Astrocyte of the spinal cord (primary cell): Measurements from ENCODE around the gene VCAN.

Experiments used
- DNase-seq: peaks from one replicate; pipeline ENCODE4 v3.0.0; 2011; ENCODE audit warnings: low read depth, low spot score
- H3K4me3 ChIP-seq: 2 replicates; pipeline ENCODE4 v1.5.1; 2011; ENCODE audit warnings: low read depth, mild to moderate bottlenecking, low read length, moderate library complexity
- in situ Hi-C: cut with HindIII; loops from 2 replicates; pipeline ENCODE4 v1.10.0; 2017; ENCODE audit warnings: low sequenced_read_pairs
- TF ChIP-seq, protein P1 (sequence below): IDR thresholded peaks from 2 replicates; pipeline ENCODE4 v1.5.1; 2012; ENCODE audit warnings: low read depth, mild to moderate bottlenecking, low read length, inconsistent platforms

VCAN gene

DNA sequence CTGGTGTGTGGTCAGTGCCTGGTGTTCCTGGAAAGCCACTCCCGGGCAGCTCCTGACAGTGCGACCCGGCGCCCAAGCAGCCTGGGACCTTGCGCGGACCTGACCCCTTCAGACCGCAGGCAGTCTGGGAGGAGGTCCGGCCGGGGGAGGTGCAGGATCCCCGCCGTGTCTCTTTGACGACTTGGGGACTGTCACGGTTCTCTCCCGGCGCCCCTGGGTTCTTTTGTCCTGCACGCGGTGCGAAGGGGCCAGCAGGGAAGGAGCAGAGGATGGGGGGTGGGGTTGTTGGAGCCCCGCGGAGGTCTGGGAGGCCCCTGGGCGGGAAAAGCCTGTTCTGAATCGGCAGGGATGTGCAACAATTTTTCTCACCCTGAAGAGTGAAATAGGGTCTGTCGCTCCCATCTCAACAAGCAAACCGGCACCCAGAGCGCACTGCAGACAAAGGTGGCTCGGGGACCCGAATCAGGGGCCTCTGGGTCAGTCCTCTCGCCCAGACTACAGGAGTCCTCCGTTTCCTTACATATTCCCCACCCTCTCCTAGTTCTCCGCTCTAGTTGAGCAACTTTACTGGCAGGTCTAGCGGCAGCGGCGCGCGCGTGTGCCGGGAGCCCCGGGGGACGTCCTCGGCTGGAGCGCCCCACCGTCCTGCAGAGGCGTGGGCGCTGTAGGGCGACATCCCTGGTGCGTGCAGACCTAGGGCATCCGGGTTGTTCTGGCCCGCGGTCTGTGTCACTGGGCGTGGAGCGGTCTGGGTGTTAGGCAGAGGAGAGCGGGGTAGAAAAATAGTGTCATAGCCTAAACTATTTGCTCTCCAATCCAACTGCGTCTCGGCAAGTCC, 1.2 kb downstream of the VCAN start:
- TF ChIP-seq, protein P1, sequence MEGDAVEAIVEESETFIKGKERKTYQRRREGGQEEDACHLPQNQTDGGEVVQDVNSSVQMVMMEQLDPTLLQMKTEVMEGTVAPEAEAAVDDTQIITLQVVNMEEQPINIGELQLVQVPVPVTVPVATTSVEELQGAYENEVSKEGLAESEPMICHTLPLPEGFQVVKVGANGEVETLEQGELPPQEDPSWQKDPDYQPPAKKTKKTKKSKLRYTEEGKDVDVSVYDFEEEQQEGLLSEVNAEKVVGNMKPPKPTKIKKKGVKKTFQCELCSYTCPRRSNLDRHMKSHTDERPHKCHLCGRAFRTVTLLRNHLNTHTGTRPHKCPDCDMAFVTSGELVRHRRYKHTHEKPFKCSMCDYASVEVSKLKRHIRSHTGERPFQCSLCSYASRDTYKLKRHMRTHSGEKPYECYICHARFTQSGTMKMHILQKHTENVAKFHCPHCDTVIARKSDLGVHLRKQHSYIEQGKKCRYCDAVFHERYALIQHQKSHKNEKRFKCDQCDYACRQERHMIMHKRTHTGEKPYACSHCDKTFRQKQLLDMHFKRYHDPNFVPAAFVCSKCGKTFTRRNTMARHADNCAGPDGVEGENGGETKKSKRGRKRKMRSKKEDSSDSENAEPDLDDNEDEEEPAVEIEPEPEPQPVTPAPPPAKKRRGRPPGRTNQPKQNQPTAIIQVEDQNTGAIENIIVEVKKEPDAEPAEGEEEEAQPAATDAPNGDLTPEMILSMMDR, result no peak
- in situ Hi-C loops, result no loop called here
- peak overlapping the region; percentile 85 for H3K4me3 ChIP-seq
- DNase-seq, result peak; percentile 22

DNA sequence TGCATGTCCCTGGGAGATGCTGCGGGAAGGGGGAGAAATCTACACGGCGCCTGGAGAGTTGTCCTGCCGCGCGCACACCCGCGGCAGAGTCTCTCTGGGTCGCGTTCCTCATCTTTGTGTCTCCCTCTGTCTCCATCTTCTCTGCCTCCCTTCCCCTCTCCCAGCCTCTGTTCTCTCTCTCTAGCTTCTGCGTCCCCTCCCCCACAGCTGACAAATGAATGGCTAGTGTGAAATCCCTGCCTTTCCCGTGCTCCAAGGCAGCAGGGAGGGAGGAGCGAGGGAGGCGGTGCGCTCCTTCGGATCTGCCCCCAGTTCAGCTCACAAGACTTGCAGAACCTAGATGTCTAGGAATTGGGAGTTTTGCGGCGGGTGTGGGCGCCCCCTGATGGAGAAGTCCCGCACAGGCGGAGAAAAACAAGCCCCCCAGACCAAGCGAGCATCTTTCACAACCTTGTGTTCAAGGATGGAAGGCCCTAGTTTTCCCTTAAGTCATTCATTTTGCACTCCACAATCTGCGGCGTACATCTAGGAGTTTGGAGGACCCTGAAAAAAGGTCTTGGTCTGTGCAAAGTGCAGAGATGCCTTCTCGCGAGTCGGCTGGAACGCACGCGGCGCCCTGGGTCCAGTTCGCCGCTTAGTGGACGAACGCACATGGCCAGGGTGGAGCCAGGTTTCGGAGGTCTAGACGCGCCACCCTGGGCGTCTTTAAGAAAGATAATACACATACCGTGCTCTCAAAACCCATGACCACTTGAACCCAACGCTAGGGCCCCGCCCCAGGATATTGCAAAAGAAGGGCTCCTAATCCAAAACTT, 2.0 kb downstream of the VCAN start:
- H3K4me3 ChIP-seq, result peak overlapping the region; percentile 85
- in situ Hi-C loops, result no loop called here
- DNase-seq, result peak; percentile 99
- TF ChIP-seq, protein P1, result peak; percentile 85

DNA sequence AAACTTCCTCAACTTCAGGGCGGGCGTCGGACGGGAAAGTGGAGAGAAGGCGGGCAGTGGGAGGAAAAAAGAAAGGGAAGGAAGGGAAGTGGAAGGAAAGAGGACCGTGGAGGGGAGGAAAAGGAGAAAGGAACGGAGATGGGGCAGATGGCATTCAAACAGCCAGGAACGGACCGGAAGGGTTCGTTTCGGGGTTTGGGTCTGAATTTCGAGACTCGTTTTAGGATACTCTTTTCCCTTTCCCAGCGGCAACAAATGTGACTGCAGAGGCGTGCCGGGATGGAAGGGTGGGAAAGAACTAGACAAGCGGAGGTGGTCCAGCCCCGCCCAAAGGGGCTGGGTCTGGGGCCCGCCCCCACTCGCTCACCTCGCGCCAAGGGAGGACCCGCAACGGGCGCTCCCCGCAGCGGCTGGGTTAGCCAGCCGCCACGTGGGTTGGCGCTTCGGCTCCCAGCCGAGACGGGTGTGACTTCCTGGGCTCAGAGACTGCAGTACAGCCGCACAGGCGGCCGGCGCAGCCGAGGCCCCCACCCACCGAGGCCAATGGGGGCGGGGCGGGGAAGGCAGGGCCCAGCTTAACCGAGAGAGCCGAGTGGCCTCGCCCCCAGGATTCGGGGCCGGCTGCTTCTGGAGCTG, 2.7 kb downstream of the VCAN start:
- DNase-seq, result peak; percentile 96
- TF ChIP-seq, protein P1, result no peak
- H3K4me3 ChIP-seq, result peak overlapping the region; percentile 85
- in situ Hi-C loops, result no loop called here

DNA sequence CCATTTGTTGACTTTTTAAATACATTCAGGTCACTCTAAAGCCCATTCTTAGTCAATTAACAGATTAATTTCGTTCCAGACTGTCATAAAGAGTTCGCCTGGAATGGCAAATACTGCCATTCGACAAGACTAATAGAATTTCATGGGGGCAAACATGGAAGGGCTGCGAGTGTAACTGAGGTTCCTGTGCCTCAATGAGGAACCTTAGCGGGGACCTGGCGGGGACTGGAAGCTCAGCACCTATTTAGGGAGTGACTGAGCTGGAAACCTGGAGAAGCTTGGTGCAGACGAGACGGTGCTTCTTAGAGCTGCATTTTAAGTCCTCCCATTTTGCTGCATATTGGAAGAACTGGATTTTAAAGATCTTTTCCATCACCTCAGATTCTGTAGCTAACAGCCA, 3.4 kb downstream of the VCAN start:
- in situ Hi-C loops, result no loop called here
- peak overlapping the region; percentile 85 for H3K4me3 ChIP-seq
- TF ChIP-seq, protein P1, result no peak
- DNase-seq, result no peak

GRCh38 chr5:83475391-83475863, 3.9 kb downstream of the VCAN start:
- peak; percentile 92 for DNase-seq
- H3K4me3 ChIP-seq, result peak overlapping the region; percentile 85
- TF ChIP-seq, protein P1, result no peak

More at GRCh38 chr5:83475391-83475863, 3.9 kb downstream of the VCAN start:
- in situ Hi-C loops, result no loop called here
